ENCODE results near the gene WWOX.

- TF ChIP-seq CTCF (conservative IDR thresholded peaks at IDR 0.05; ENCODE audit: low read depth, low read length) (no peak), EZH2 (IDR thresholded peaks at IDR 0.05; ENCODE audit: low read length, unreplicated experiment) (no peak)
Observed at GRCh38 chr16:78677181-78677731, 577.8 kb downstream of the WWOX start.
